Measurements from ENCODE around the gene CDKAL1.
"Not testable (repeated sequence)": the region's sequence is repeated elsewhere in the genome, so short reads cannot be mapped to it uniquely, and the experiment has no call there.

- TF ChIP-seq POLR2A (IDR thresholded peaks at IDR 0.05; ENCODE audit: insufficient read depth in 1 of 2, low read depth in 2 of 2, low read length in 2 of 2); RBM22 (optimal IDR thresholded peaks at IDR 0.05; ENCODE audit: low read length); POLR2AphosphoS5 (IDR thresholded peaks at IDR 0.05; ENCODE audit: low read depth, low read length); LBX2 (CRISPR knock-in tag; IDR thresholded peaks at IDR 0.05; ENCODE audit: borderline replicate concordance): not testable (repeated sequence)
- TF ChIP-seq STAG1 (CRISPR knock-in tag; IDR thresholded peaks at IDR 0.05): peak; percentile 48
Observed at GRCh38 chr6:20529086-20529448, 5.2 kb upstream of the CDKAL1 start.
